Activated CD4-positive, alpha-beta T cell treated with anti-CD3 and anti-CD28 coated beads, Interleukin-10, Interleukin-2, amounts not matched to agents 100 ng/mL and 50 ng/mL, durations not matched to agents 16 hours and 8 hours (primary cell): Measurements from ENCODE around the gene IFI27.
"Not testable (repeated sequence)": the region's sequence is repeated elsewhere in the genome, so short reads cannot be mapped to it uniquely, and the experiment has no call there.

Source experiments
- DNase-seq: peaks from one replicate; pipeline ENCODE4 v3.0.0-alpha.2; 2020

Gene IFI27

GRCh38 chr14:94126800-94127199 lies 16.3 kb downstream of the IFI27 start:
- DNase-seq: no peak

- DNase-seq: no peak
Observed at GRCh38 chr14:94127330-94127729, 16.8 kb downstream of the IFI27 start.

- no peak for DNase-seq
Observed at GRCh38 chr14:94128216-94128839, 17.8 kb downstream of the IFI27 start.

- peak; percentile 81 for DNase-seq
Observed at GRCh38 chr14:94129111-94129757, 18.7 kb downstream of the IFI27 start, which contains the start of gene IFI27L2. Gene IFI27L2 (minus strand): TSS chr14:94129604. CDS start chr14:94129564, 40 bp downstream.

- DNase-seq: peak; percentile 32
Observed at GRCh38 chr14:94129758-94130414, 19.4 kb downstream of the IFI27 start.

GRCh38 chr14:94132285-94132887 lies 21.9 kb downstream of the IFI27 start:
- peak; percentile 80 for DNase-seq

GRCh38 chr14:94135476-94135875 lies 24.9 kb downstream of the IFI27 start:
- DNase-seq: no peak

- DNase-seq: peak; percentile 87
Observed at GRCh38 chr14:94136575-94137331, 26.2 kb downstream of the IFI27 start.

- no peak for DNase-seq
Observed at GRCh38 chr14:94138251-94138650, 27.7 kb downstream of the IFI27 start.

- DNase-seq: no peak
Observed at GRCh38 chr14:94139006-94139405, 28.5 kb downstream of the IFI27 start.

GRCh38 chr14:94139421-94139820 lies 28.9 kb downstream of the IFI27 start:
- no peak for DNase-seq

GRCh38 chr14:94142247-94142646 lies 31.7 kb downstream of the IFI27 start:
- DNase-seq: no peak

- no peak for DNase-seq
Observed at GRCh38 chr14:94142836-94143235, 32.3 kb downstream of the IFI27 start.

- DNase-seq: peak; percentile 18
Observed at GRCh38 chr14:94143239-94143638, 32.7 kb downstream of the IFI27 start.

GRCh38 chr14:94143711-94144110 lies 33.2 kb downstream of the IFI27 start:
- no peak for DNase-seq

- no peak for DNase-seq
Observed at GRCh38 chr14:94144765-94145164, 34.2 kb downstream of the IFI27 start.

GRCh38 chr14:94145902-94146527 lies 35.5 kb downstream of the IFI27 start:
- DNase-seq: no peak

GRCh38 chr14:94152676-94153075 lies 42.1 kb downstream of the IFI27 start:
- no peak for DNase-seq

- no peak for DNase-seq
Observed at GRCh38 chr14:94153750-94154342, 43.3 kb downstream of the IFI27 start.

GRCh38 chr14:94156143-94156542 lies 45.6 kb downstream of the IFI27 start:
- not testable (repeated sequence) for DNase-seq

- peak; percentile 15 for DNase-seq
Observed at GRCh38 chr14:94157197-94157596, 46.7 kb downstream of the IFI27 start.
